Keratinocyte (primary cell): ENCODE data around the gene SMIM33. TPM values are rescaled to one million over a fixed set of nuclear protein-coding genes. Genes with fewer than 3 reads are reported as not detected.
"Not testable (repeated sequence)": the region's sequence is repeated elsewhere in the genome, so short reads cannot be mapped to it uniquely, and the experiment has no call there.

ENCODE experiments used
- DNase-seq: peaks from one replicate; pipeline ENCODE4 v3.0.0-alpha.2; 2011; ENCODE audit warnings: low read depth, missing footprints, low spot score
- FAIRE-seq: peaks from 2 replicates; lab custom pipeline; 2011; peaks lifted over from hg19 to GRCh38; lab: Jason Lieb, UNC
- H2AFZ ChIP-seq: 2 replicates; pipeline ENCODE4 v1.6.0; 2012; ENCODE audit warnings: low read length, control low read depth, inconsistent platforms; ENCODE audit not compliant: control insufficient read depth
- H3K27ac ChIP-seq: 2 replicates; pipeline ENCODE4 v1.5.1; 2011; ENCODE audit warnings: low read length; ENCODE audit not compliant: control insufficient read depth, insufficient read depth
- H3K27me3 ChIP-seq: 3 replicates; pipeline ENCODE4 v1.6.0; 2011; ENCODE audit warnings: low read length; ENCODE audit not compliant: control insufficient read depth, insufficient read depth; ENCODE audit errors: extremely low read depth
- H3K36me3 ChIP-seq, 2 experiments: 2 replicates in 1 of 2; 3 replicates in 1 of 2; pipeline ENCODE4 v1.5.1; 2011; ENCODE audit warnings: low read length in 2 of 2, mild to moderate bottlenecking in 1 of 2; ENCODE audit not compliant: control insufficient read depth in 2 of 2, insufficient read depth in 2 of 2; ENCODE audit errors: extremely low read depth in 1 of 2
- H3K4me1 ChIP-seq: 3 replicates; pipeline ENCODE4 v1.5.1; 2011; ENCODE audit warnings: low read length; ENCODE audit not compliant: control insufficient read depth, insufficient read depth; ENCODE audit errors: extremely low read depth
- H3K4me2 ChIP-seq: 3 replicates; pipeline ENCODE4 v1.6.0; 2011; ENCODE audit warnings: low read depth, low read length; ENCODE audit not compliant: control insufficient read depth, insufficient read depth; ENCODE audit errors: extremely low read depth
- H3K4me3 ChIP-seq, 3 experiments: fragments of 200-600 bp in 1 of 3; sonication (generic) in 1 of 3; 2 replicates in 2 of 3; 3 replicates in 1 of 3; pipeline ENCODE4 v1.5.1; 2011 to 2016; ENCODE audit warnings: low read length in 3 of 3, mild to moderate bottlenecking in 3 of 3, control low read depth in 2 of 3, inconsistent platforms in 1 of 3, low read depth in 1 of 3, mixed read lengths in 1 of 3, mixed run types in 1 of 3, moderate library complexity in 1 of 3; ENCODE audit not compliant: control insufficient read depth in 2 of 3, insufficient read depth in 2 of 3; ENCODE audit errors: extremely low read depth in 1 of 3
- H3K79me2 ChIP-seq: 2 replicates; pipeline ENCODE4 v1.6.0; 2012; ENCODE audit warnings: low read length; ENCODE audit not compliant: control insufficient read depth, insufficient read depth
- H3K9ac ChIP-seq: 3 replicates; pipeline ENCODE4 v1.6.0; 2011; ENCODE audit warnings: low read length; ENCODE audit not compliant: control insufficient read depth, insufficient read depth; ENCODE audit errors: extremely low read depth
- H3K9me1 ChIP-seq: 3 replicates; pipeline ENCODE4 v1.6.0; 2011; ENCODE audit warnings: low read length; ENCODE audit not compliant: control insufficient read depth, insufficient read depth; ENCODE audit errors: extremely low read depth
- H3K9me3 ChIP-seq: 2 replicates; pipeline ENCODE4 v1.5.1; 2012; ENCODE audit warnings: low read depth, low read length; ENCODE audit not compliant: control insufficient read depth
- H4K20me1 ChIP-seq: 3 replicates; pipeline ENCODE4 v1.6.0; 2011; ENCODE audit warnings: low read length; ENCODE audit not compliant: control insufficient read depth, insufficient read depth; ENCODE audit errors: extremely low read depth
- EZH2 ChIP-seq: IDR thresholded peaks from one replicate; pipeline ENCODE4 v1.6.1; 2012; ENCODE audit warnings: inconsistent platforms, mild to moderate bottlenecking, low read length, moderate library complexity
- dilution Hi-C: fragments of 300-500 bp; cut with MboI; formaldehyde crosslinking; loops from one replicate; pipeline ENCODE4 v1.7.0; 2020; ENCODE audit warnings: low sequenced_read_pairs; ENCODE audit not compliant: extremely low pct_ligation_motif_present
- polyA plus RNA-seq, 5 experiments: library from polyadenylated mRNA; depleted of rRNA in 3 of 5; stranded (reverse) in 3 of 5; stranded (forward) in 1 of 5; unstranded in 1 of 5; fragments of >200 nt; gene quantifications; 1 replicate in 1 of 5; 2 replicates in 3 of 5; 3 replicates in 1 of 5; pipeline versions ENCODE4 v1.2.1 to v1.2.3, GENCODE V29; 2011 to 2012; ENCODE audit warnings: missing spikeins in 2 of 5, low read depth in 1 of 5, low replicate concordance in 1 of 5
- TF ChIP-seq, protein P1 (sequence below), 3 experiments: IDR thresholded peaks in 1 of 3; conservative IDR thresholded peaks in 1 of 3; optimal IDR thresholded peaks in 1 of 3; 2 replicates in 2 of 3; 3 replicates in 1 of 3; pipeline versions ENCODE3 to v1.5.1; 2011; ENCODE audit warnings: low read length in 3 of 3, mild to moderate bottlenecking in 3 of 3, moderate library complexity in 2 of 3, control low read depth in 1 of 3, inconsistent platforms in 1 of 3; ENCODE audit not compliant: insufficient read depth in 2 of 3; ENCODE audit errors: extremely low read depth in 1 of 3

SMIM33 gene
- polyA plus RNA-seq, 1 donor (not counting 4 experiments of a cell fraction or from before 2014, with no cell fraction given): not detected

DNA sequence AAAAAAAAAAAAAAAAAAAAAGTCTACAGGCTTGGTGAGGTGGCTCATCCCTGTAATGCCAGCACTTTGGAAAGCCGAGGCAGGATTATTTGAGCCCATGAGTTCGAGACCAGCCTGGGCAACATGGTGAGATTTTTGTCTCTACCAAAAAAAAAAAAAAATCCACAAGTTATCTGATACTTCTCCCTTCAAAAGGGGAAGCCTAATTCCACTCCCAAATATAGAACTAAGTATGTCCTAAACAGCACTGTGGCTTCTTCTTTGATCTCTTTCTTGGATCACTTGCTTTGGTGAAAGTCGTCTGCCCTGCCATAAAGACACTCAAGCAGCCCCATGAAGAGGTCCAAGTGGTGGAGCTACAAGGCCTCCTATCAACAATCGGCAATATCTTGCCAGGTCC is 30.6 kb downstream of the SMIM33 start:
- Histone ChIP-seq H3K9ac (no peak overlapping the region), H3K4me2 (no peak overlapping the region), H3K27me3 (no peaks in the 10 kb centered on the region), H3K4me1 (no peaks in the 10 kb centered on the region), H3K36me3 (no peaks in the 10 kb centered on the region), H2AFZ (no peak overlapping the region), H3K9me3 (no peaks in the 10 kb centered on the region), H3K4me3 (no peak overlapping the region), H4K20me1 (no peaks in the 10 kb centered on the region), H3K79me2 (no peaks in the 10 kb centered on the region), H3K9me1 (no peaks in the 10 kb centered on the region), H3K27ac (no peak overlapping the region)
- dilution Hi-C loops: loop anchor here (10.0 kb wide), 1 partner anchor 73 kb away; no protein-coding TSS in a partner anchor
- DNase-seq: no peak
- no peak for FAIRE-seq
- TF ChIP-seq, protein P1, sequence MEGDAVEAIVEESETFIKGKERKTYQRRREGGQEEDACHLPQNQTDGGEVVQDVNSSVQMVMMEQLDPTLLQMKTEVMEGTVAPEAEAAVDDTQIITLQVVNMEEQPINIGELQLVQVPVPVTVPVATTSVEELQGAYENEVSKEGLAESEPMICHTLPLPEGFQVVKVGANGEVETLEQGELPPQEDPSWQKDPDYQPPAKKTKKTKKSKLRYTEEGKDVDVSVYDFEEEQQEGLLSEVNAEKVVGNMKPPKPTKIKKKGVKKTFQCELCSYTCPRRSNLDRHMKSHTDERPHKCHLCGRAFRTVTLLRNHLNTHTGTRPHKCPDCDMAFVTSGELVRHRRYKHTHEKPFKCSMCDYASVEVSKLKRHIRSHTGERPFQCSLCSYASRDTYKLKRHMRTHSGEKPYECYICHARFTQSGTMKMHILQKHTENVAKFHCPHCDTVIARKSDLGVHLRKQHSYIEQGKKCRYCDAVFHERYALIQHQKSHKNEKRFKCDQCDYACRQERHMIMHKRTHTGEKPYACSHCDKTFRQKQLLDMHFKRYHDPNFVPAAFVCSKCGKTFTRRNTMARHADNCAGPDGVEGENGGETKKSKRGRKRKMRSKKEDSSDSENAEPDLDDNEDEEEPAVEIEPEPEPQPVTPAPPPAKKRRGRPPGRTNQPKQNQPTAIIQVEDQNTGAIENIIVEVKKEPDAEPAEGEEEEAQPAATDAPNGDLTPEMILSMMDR (optimal IDR thresholded peaks at IDR 0.05 in 1 of 3, IDR thresholded peaks at IDR 0.05 in 1 of 3, conservative IDR thresholded peaks at IDR 0.05 in 1 of 3; ENCODE audit: extremely low read depth in 1 of 3, insufficient read depth in 2 of 3, low read length in 3 of 3): no peak
- no peak for TF ChIP-seq EZH2

DNA sequence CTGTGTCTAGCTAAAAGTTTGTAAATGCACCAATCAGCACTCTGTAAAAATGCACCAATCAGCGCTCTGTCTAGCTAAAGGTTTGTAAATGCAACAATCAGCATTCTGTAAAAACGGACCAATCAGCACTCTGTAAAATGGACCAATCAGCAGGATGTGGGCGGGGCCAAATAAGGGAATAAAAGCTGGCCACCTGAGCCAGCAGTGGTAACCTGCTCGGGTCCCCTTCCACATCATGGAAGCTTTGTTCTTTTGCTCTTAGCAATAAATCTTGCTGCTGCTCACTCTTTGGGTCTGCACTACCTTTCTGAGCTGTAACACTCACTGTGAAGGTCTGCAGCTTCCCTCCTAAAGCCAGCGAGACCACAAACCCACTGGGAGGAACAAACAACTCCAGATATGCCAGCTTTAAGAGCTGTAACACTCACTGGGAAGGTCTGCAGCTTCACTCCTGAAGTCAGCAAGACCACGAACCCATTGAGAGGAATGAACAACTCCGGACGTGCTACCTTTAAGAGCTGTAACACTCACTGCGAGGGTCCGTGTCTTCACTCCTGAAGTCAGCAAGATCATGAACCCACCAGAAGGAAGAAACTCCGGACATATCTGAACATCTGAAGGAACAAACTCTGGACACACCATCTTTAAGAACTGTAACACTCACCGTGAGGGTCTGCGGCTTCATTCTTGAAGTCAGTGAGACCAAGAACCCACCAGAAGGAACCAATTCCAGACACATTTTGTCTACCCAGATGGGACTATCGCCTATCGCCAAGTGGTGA is 32.4 kb downstream of the SMIM33 start:
- not testable (repeated sequence) for H3K36me3 ChIP-seq, H3K4me1 ChIP-seq, H3K9me1 ChIP-seq, H3K27me3 ChIP-seq, DNase-seq, H3K27ac ChIP-seq, H3K4me2 ChIP-seq, H3K9ac ChIP-seq, H4K20me1 ChIP-seq, H2AFZ ChIP-seq, H3K9me3 ChIP-seq, H3K79me2 ChIP-seq, FAIRE-seq, H3K4me3 ChIP-seq
- dilution Hi-C loops: loop anchor here (10.0 kb wide), 1 partner anchor 72 kb away; no protein-coding TSS in a partner anchor

DNA sequence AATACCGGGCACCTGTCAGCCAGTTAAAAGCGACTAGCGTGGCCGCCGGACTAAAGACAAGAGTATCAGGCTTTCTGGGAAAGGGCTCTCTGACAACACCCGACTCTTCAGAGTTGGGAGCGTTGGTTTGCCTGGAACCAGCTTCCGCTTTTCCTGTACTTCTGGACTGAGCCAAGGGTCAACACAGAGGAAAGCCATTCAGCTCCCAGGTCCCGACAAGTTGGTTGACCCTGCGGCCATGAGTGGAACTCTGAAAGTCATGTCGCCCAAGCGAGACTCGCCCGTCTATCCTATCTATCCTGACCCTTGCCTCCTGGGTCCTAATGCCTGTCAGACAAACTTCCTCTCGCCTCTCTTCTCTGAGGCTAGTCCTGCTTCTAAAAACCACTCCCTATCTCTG is 33.1 kb downstream of the SMIM33 start:
- not testable (repeated sequence) for H3K4me2 ChIP-seq, DNase-seq, H3K4me1 ChIP-seq, H3K79me2 ChIP-seq, H3K36me3 ChIP-seq, H3K9me3 ChIP-seq, H3K27ac ChIP-seq, FAIRE-seq, H2AFZ ChIP-seq, H3K9ac ChIP-seq, H3K9me1 ChIP-seq, H4K20me1 ChIP-seq, H3K4me3 ChIP-seq, H3K27me3 ChIP-seq
- dilution Hi-C loops: loop anchor here (10.0 kb wide), 1 partner anchor 71 kb away; no protein-coding TSS in a partner anchor

DNA sequence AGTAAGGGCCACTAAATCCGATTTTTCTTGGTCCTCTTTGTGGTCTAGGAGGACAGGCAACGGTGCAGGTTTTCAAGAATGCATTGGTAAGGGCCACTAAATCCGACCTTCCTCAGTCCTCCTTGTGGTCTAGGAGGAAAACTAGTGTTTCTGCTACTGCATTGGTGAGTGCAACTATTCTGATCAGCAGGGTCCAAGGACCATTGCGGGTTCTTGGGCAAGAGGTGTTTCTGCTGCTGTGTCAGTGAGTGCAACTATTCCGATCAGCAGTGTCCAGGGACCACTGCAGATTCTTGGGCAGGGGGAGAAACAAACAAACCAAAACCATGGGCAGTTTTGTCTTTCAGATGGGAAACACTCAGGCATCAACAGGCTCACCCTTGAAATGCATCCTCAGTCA is 33.9 kb downstream of the SMIM33 start:
- not testable (repeated sequence) for H3K79me2 ChIP-seq, H3K4me2 ChIP-seq, H3K4me3 ChIP-seq, H3K9me1 ChIP-seq, H3K27ac ChIP-seq, DNase-seq, H3K9ac ChIP-seq, H4K20me1 ChIP-seq, H3K36me3 ChIP-seq, H3K4me1 ChIP-seq, H2AFZ ChIP-seq, H3K9me3 ChIP-seq, H3K27me3 ChIP-seq, FAIRE-seq
- dilution Hi-C loops: loop anchor here (10.0 kb wide), 1 partner anchor 70 kb away; no protein-coding TSS in a partner anchor
